H9 (cell line): ENCODE measurements around the gene TAS2R40. TPM values are rescaled to one million over a fixed set of nuclear protein-coding genes. Genes with fewer than 3 reads are reported as not detected.
A peak's percentile ranks its signal among the peaks of the same experiment; 100 is the strongest.

Source experiments
- DNase-seq: peaks from one replicate; pipeline ENCODE4 v3.0.0-alpha.2; 2017
- H2AFZ ChIP-seq: one replicate; pipeline ENCODE4 v1.6.1; 2013; ENCODE audit warnings: mild to moderate bottlenecking, low read length, control low read depth, moderate library complexity
- H2AK5ac ChIP-seq: 2 replicates; pipeline ENCODE4 v1.6.1; 2013; ENCODE audit warnings: low read length, control low read depth, mixed read lengths; ENCODE audit not compliant: insufficient read length
- H2BK120ac ChIP-seq: one replicate; pipeline ENCODE4 v1.6.1; 2013; ENCODE audit warnings: low read depth, mild to moderate bottlenecking, low read length, control low read depth, inconsistent platforms; ENCODE audit not compliant: poor library complexity, severe bottlenecking
- H2BK12ac ChIP-seq: 2 replicates; pipeline ENCODE4 v1.6.1; 2013; ENCODE audit warnings: low read length, control low read depth, mixed read lengths, low read depth; ENCODE audit not compliant: insufficient read length
- H2BK15ac ChIP-seq: 2 replicates; pipeline ENCODE4 v1.6.1; 2013; ENCODE audit warnings: low read depth, low read length, control low read depth
- H2BK20ac ChIP-seq: one replicate; pipeline ENCODE4 v1.6.1; 2013; ENCODE audit warnings: low read depth, mild to moderate bottlenecking, low read length, control low read depth, inconsistent platforms; ENCODE audit not compliant: poor library complexity, severe bottlenecking
- H2BK5ac ChIP-seq: 2 replicates; pipeline ENCODE4 v1.6.1; 2013; ENCODE audit warnings: low read length, control low read depth, mixed read lengths; ENCODE audit not compliant: insufficient read length
- H3K14ac ChIP-seq: 2 replicates; pipeline ENCODE4 v1.6.1; 2013; ENCODE audit warnings: low read length, control low read depth; ENCODE audit not compliant: insufficient read depth
- H3K18ac ChIP-seq: 2 replicates; pipeline ENCODE4 v1.6.1; 2013; ENCODE audit warnings: low read depth, mild to moderate bottlenecking, mixed read lengths, low read length, control low read depth; ENCODE audit not compliant: insufficient read length
- H3K23ac ChIP-seq: 2 replicates; pipeline ENCODE4 v1.6.1; 2013; ENCODE audit warnings: low read length, control low read depth, mixed read lengths, low read depth; ENCODE audit not compliant: insufficient read length
- H3K23me2 ChIP-seq: 2 replicates; pipeline ENCODE4 v1.6.1; 2013; ENCODE audit warnings: low read depth, mild to moderate bottlenecking, mixed read lengths, low read length, control low read depth; ENCODE audit not compliant: insufficient read length, poor library complexity, severe bottlenecking
- H3K27ac ChIP-seq: 2 replicates; pipeline ENCODE4 v1.5.1; 2013; ENCODE audit warnings: low read length, control low read depth, mixed read lengths, low read depth; ENCODE audit not compliant: insufficient read length
- H3K27me3 ChIP-seq: 2 replicates; pipeline ENCODE4 v1.6.1; 2013; ENCODE audit warnings: low read length, control low read depth, inconsistent platforms; ENCODE audit not compliant: insufficient read depth
- H3K4ac ChIP-seq: 2 replicates; pipeline ENCODE4 v1.6.1; 2013; ENCODE audit warnings: low read depth, mild to moderate bottlenecking, control low read depth, inconsistent platforms, low read length, moderate library complexity
- H3K4me1 ChIP-seq: 2 replicates; pipeline ENCODE4 v1.6.1; 2013; ENCODE audit warnings: low read length, control low read depth, inconsistent platforms; ENCODE audit not compliant: insufficient read depth
- H3K4me2 ChIP-seq: 2 replicates; pipeline ENCODE4 v1.6.1; 2013; ENCODE audit warnings: low read length, control low read depth, mixed read lengths; ENCODE audit not compliant: insufficient read length, insufficient read depth
- H3K56ac ChIP-seq: 2 replicates; pipeline ENCODE4 v1.6.1; 2013; ENCODE audit warnings: low read depth, mild to moderate bottlenecking, mixed read lengths, low read length, control low read depth; ENCODE audit not compliant: insufficient read length
- H3K79me1 ChIP-seq: 2 replicates; pipeline ENCODE4 v1.6.1; 2013; ENCODE audit warnings: low read depth, mild to moderate bottlenecking, moderate library complexity, low read length, control low read depth, inconsistent platforms; ENCODE audit not compliant: insufficient read depth, poor library complexity, severe bottlenecking
- H3K79me2 ChIP-seq: 2 replicates; pipeline ENCODE4 v1.6.1; 2013; ENCODE audit warnings: low read length, control low read depth, inconsistent platforms; ENCODE audit not compliant: insufficient read depth
- H3K9ac ChIP-seq: 2 replicates; pipeline ENCODE4 v1.6.1; 2013; ENCODE audit warnings: low read length, control low read depth, mixed read lengths; ENCODE audit not compliant: insufficient read length; ENCODE audit errors: extremely low read depth
- H3K9me3 ChIP-seq: one replicate; pipeline ENCODE4 v1.6.1; 2013; ENCODE audit warnings: low read depth, low read length, inconsistent platforms; ENCODE audit not compliant: control insufficient read depth
- H3T11ph ChIP-seq: one replicate; pipeline ENCODE4 v1.6.1; 2013; ENCODE audit warnings: mild to moderate bottlenecking, low read length, control low read depth, inconsistent platforms
- H4K20me1 ChIP-seq: one replicate; pipeline ENCODE4 v1.6.1; 2013; ENCODE audit not compliant: control insufficient read depth, insufficient read length, insufficient read depth
- H4K5ac ChIP-seq: 2 replicates; pipeline ENCODE4 v1.6.1; 2013; ENCODE audit warnings: low read depth, mild to moderate bottlenecking, mixed read lengths, low read length, control low read depth; ENCODE audit not compliant: insufficient read length
- H4K8ac ChIP-seq: replicated peaks from 2 replicates; pipeline ENCODE4 v1.6.1; 2013; ENCODE audit warnings: low read length, control low read depth, mixed read lengths, low read depth; ENCODE audit not compliant: insufficient read length
- H4K91ac ChIP-seq: 2 replicates; pipeline ENCODE4 v1.6.1; 2013; ENCODE audit warnings: low read depth, mild to moderate bottlenecking, moderate library complexity, mixed read lengths, low read length, control low read depth; ENCODE audit not compliant: insufficient read length
- H3K27ac Mint-ChIP-seq, 3 experiments: 2 replicates in 2 of 3; 3 replicates in 1 of 3; pipeline ENCODE4 v1.8.0; 2020 to 2021; ENCODE audit warnings: mixed read lengths in 3 of 3, mild to moderate bottlenecking in 1 of 3, moderate library complexity in 1 of 3
- H3K27me3 Mint-ChIP-seq: 2 replicates; pipeline ENCODE4 v1.8.0; 2021; ENCODE audit warnings: low read depth, mild to moderate bottlenecking, moderate library complexity, mixed read lengths
- H3K36me3 Mint-ChIP-seq, 3 experiments: 2 replicates in 2 of 3; 3 replicates in 1 of 3; pipeline ENCODE4 v1.8.0; 2020 to 2021; ENCODE audit warnings: low read depth in 3 of 3, mixed read lengths in 3 of 3; ENCODE audit not compliant: insufficient read depth in 1 of 3
- H3K4me1 Mint-ChIP-seq, 2 experiments: 2 replicates each; pipeline ENCODE4 v1.8.0; 2020; ENCODE audit warnings: mixed read lengths in 2 of 2
- H3K4me3 Mint-ChIP-seq, 2 experiments: 2 replicates in 1 of 2; 3 replicates in 1 of 2; pipeline ENCODE4 v1.8.0; 2020 to 2021; ENCODE audit warnings: mild to moderate bottlenecking in 2 of 2, mixed read lengths in 2 of 2, moderate library complexity in 1 of 2
- H3K9me3 Mint-ChIP-seq, 2 experiments: 2 replicates in 1 of 2; 3 replicates in 1 of 2; pipeline ENCODE4 v1.8.0; 2020; ENCODE audit warnings: mild to moderate bottlenecking in 2 of 2, mixed read lengths in 2 of 2, moderate library complexity in 1 of 2
- WGBS: extraction: QIAGEN DNeasy Blood & Tissue Kit; methylation state at CpG from one replicate; pipeline ENCODE4 v1.1.7; 2013; ENCODE audit warnings: missing lambda C conversion rate, low lambda C conversion rate, mixed read lengths; ENCODE audit not compliant: insufficient read length; ENCODE audit errors: extremely low coverage; 5-methylcytosine and 5-hydroxymethylcytosine counted together
- total RNA-seq: library from RNA; stranded (reverse); gene quantifications from 2 replicates; pipeline ENCODE4 v1.2.1, GENCODE V29; 2021
- TF ChIP-seq, protein P1 (sequence below): fragments of 200-600 bp; sonication (generic); conservative IDR thresholded peaks from 3 replicates; pipeline ENCODE4 v1.8.0; 2021; ENCODE audit warnings: antibody characterized with exemption, mild to moderate bottlenecking

TAS2R40 gene
- total RNA-seq, 1 experiment from 2014 or later: not detected

DNA sequence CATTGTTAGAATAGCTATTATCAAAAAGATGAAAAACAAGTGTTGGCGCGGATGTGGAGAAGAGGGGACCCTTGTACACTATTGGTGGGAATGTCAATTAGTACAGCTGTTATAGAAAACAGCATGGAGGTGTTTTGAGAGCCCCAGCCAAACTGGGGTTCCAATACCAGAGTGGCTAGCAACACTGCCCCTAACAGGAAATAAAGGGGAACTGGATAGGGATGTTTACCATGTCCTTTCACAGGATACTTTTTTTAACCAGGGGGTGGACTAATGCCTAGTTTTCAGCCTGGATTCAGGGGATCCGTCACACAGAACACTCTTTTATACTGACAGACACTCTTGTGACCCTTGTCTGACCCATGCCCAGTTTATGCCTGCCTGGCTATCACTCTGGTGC, 34.5 kb downstream of the TAS2R40 start:
- H3K4me1 ChIP-seq: no peaks in the 10 kb centered on the region
- no peak overlapping the region for H2BK120ac ChIP-seq
- no peak overlapping the region for H3K56ac ChIP-seq
- no peak overlapping the region for H2BK5ac ChIP-seq
- no peak overlapping the region for H3T11ph ChIP-seq
- H4K20me1 ChIP-seq: no peaks in the 10 kb centered on the region
- H3K4me3 Mint-ChIP-seq: no peak overlapping the region
- H3K4me1 Mint-ChIP-seq: no peaks in the 10 kb centered on the region
- peaks cover 1% of the 10 kb centered on the region; the same call in 1 of the 2 replicates for H3K27me3 Mint-ChIP-seq
- H2AK5ac ChIP-seq: no peak overlapping the region
- no peaks in the 10 kb centered on the region for H3K27me3 ChIP-seq
- TF ChIP-seq, protein P1, sequence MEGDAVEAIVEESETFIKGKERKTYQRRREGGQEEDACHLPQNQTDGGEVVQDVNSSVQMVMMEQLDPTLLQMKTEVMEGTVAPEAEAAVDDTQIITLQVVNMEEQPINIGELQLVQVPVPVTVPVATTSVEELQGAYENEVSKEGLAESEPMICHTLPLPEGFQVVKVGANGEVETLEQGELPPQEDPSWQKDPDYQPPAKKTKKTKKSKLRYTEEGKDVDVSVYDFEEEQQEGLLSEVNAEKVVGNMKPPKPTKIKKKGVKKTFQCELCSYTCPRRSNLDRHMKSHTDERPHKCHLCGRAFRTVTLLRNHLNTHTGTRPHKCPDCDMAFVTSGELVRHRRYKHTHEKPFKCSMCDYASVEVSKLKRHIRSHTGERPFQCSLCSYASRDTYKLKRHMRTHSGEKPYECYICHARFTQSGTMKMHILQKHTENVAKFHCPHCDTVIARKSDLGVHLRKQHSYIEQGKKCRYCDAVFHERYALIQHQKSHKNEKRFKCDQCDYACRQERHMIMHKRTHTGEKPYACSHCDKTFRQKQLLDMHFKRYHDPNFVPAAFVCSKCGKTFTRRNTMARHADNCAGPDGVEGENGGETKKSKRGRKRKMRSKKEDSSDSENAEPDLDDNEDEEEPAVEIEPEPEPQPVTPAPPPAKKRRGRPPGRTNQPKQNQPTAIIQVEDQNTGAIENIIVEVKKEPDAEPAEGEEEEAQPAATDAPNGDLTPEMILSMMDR: peak; percentile 52; the same call in 2 of the 3 replicates
- no peaks in the 10 kb centered on the region for H3K9me3 ChIP-seq
- H3K79me2 ChIP-seq: no peaks in the 10 kb centered on the region
- no peak overlapping the region for H2AFZ ChIP-seq
- H2BK12ac ChIP-seq: no peak overlapping the region
- no peaks in the 10 kb centered on the region for H3K23me2 ChIP-seq
- H3K14ac ChIP-seq: no peak overlapping the region
- DNase-seq: no peak
- H3K18ac ChIP-seq: no peak overlapping the region
- no peak overlapping the region for H4K91ac ChIP-seq
- H3K4me2 ChIP-seq: no peak overlapping the region
- H4K5ac ChIP-seq: no peak overlapping the region
- no peaks in the 10 kb centered on the region for H3K36me3 Mint-ChIP-seq
- H3K79me1 ChIP-seq: no peaks in the 10 kb centered on the region
- H3K27ac ChIP-seq: no peak overlapping the region
- no peak overlapping the region for H2BK20ac ChIP-seq
- no peak overlapping the region for H3K4ac ChIP-seq
- H2BK15ac ChIP-seq: no peak overlapping the region; the same call in 1 of the 2 replicates
- H3K23ac ChIP-seq: no peak overlapping the region
- no peak overlapping the region for H3K27ac Mint-ChIP-seq
- no CpG with 5 or more reads among the region's 3 CpGs for WGBS
- no peak overlapping the region for H3K9ac ChIP-seq
- H3K9me3 Mint-ChIP-seq: no peaks in the 10 kb centered on the region
- no peak overlapping the region for H4K8ac ChIP-seq
